ENCODE data around the gene C8B.

The C8B gene

DNA sequence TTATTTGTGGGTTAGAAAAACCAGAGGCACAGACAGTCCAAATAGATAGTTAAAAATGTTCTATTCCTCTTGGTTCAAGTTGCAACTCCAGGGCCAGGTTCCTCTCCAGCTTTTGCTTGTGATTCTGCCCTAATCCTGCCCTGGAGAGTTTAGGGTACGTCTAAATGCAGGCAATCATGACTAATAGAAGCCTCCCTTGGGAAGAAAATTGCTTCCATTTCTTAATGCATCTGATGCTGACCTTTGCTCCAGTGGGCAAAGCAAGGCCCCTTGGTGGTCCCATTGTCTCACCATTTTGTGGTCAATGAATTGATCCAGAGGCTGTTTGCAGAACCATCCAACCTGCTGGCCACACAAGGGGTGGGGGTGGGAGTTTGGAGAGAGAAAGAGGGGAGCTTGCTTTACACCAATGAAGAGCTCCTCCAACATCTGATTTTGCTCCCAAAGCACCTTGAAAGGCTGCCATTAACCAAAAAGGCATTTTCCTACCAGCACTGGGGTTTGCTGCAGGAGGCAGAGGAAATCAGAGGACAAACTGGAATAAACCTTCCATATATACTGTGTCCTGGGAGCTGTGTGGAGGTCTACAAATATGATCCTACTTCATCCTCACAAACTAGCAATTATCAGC lies 31.3 kb downstream of the C8B start:
- Histone ChIP-seq H3K4me1 (peaks cover 5% of the 10 kb centered on the region; the same call in 1 of the 2 replicates), H3K27ac (no peak overlapping the region), H3K9ac (no peak overlapping the region), H4K20me1 (no peaks in the 10 kb centered on the region), H3K27me3 (no peaks in the 10 kb centered on the region), H3K4me3 (no peak overlapping the region), H3K36me3 (no peaks in the 10 kb centered on the region), H3K9me3 (no peaks in the 10 kb centered on the region), H3K4me2 (no peak overlapping the region)
- TF ChIP-seq Cebpa-rat (IDR thresholded peaks at IDR 0.05) = no peak

DNA sequence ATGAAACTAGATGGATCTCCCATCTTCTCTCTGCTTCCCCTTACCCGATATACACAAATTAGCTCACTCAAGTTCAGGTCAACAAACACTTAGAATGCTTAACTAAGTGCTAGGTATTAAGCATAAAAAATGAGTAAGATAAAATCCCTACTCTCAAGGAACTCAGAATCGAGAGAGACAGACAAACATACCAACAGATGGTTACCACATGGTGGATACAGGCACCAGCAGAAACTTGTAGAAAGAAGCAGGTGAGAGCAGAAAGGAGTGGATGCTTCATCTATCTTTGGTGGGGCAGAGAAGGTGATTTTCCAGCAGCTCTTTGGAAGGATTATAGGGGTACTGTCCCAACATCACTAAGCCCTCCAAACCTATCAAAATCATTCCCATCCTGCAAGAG lies 32.2 kb downstream of the C8B start:
- Histone ChIP-seq H3K27me3 (no peaks in the 10 kb centered on the region), H3K9ac (no peak overlapping the region), H3K4me1 (peaks cover 5% of the 10 kb centered on the region; the same call in 1 of the 2 replicates), H3K27ac (no peak overlapping the region), H3K4me3 (no peak overlapping the region), H3K36me3 (no peaks in the 10 kb centered on the region), H3K4me2 (no peak overlapping the region), H4K20me1 (no peaks in the 10 kb centered on the region), H3K9me3 (no peaks in the 10 kb centered on the region)
- no peak for TF ChIP-seq Cebpa-rat (IDR thresholded peaks at IDR 0.05)

DNA sequence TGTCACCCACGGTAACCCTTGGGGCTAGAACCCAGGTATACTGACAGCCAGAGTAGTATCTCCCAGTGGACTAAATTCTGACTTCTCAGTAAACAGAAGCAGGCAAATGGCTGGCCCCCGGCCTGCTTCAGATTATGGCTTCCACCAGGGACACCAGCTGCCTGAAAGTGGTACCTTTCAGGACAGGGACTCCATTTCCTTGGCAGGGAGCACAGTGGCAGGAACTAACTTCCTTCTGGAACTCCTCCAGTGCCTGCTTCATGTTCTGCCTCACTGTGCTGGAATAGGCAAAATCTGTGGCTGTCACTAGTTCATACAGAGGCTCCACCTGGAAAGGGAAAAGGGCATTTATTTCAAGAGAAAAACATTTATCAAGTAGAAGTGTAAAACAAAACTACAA lies 32.7 kb downstream of the C8B start:
- Histone ChIP-seq H3K4me2 (no peak overlapping the region), H3K27me3 (no peaks in the 10 kb centered on the region), H3K9me3 (no peaks in the 10 kb centered on the region), H4K20me1 (no peaks in the 10 kb centered on the region), H3K36me3 (no peaks in the 10 kb centered on the region), H3K4me3 (no peak overlapping the region), H3K27ac (no peak overlapping the region), H3K9ac (no peak overlapping the region), H3K4me1 (peaks cover 5% of the 10 kb centered on the region; the same call in 1 of the 2 replicates)
- no peak for TF ChIP-seq Cebpa-rat (IDR thresholded peaks at IDR 0.05)

DNA sequence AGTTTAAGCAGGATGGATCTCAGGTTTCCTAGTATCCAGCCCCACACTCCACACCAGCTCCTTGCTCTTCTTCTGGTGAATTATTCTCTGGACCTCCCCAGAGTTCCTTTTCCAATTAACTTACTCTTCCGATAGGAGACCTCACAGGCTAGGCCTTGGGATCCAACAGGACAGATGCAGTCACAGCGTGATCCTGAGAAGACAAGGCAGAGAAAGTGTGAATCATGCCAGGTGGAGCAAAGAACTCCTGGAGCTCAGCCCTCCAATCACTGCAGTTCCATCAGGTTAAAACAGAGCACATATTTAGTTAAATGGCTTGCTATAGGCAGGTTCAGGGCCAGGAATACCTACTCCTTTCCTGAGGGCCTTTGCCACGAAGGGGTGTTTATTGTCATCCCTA lies 34.1 kb downstream of the C8B start:
- Histone ChIP-seq H3K9ac (no peak overlapping the region), H3K9me3 (no peaks in the 10 kb centered on the region), H3K27ac (no peak overlapping the region), H3K4me2 (no peak overlapping the region), H4K20me1 (no peaks in the 10 kb centered on the region), H3K27me3 (no peaks in the 10 kb centered on the region), H3K36me3 (no peaks in the 10 kb centered on the region), H3K4me3 (no peak overlapping the region), H3K4me1 (peaks cover 5% of the 10 kb centered on the region; the same call in 1 of the 2 replicates)
- TF ChIP-seq Cebpa-rat (IDR thresholded peaks at IDR 0.05) = no peak

DNA sequence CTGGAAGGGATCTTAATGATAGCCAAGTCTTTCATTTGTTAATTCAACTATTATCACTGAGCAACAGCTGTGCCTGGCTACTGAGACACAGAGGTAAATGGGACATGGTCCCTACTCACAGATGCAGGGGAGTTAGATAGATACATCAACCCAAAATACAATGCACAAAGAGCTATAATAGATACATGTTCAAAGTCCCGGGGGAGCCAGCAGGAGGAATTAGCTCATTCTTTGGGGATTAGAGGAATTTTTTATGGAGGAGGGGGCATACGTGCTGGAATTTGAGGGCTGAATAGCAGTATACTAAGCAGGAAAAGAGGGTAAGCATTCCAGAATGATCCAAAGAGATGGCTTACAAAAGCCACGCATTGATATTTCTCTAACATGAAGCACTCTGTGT lies 34.6 kb downstream of the C8B start:
- H3K27me3 ChIP-seq = no peaks in the 10 kb centered on the region
- H3K9me3 ChIP-seq = no peaks in the 10 kb centered on the region
- no peaks in the 10 kb centered on the region for H4K20me1 ChIP-seq
- H3K4me1 ChIP-seq = peaks cover 5% of the 10 kb centered on the region; the same call in 1 of the 2 replicates
- no peak overlapping the region for H3K27ac ChIP-seq
- H3K4me2 ChIP-seq = no peak overlapping the region
- no peaks in the 10 kb centered on the region for H3K36me3 ChIP-seq
- no peak overlapping the region for H3K9ac ChIP-seq
- TF ChIP-seq Cebpa-rat (IDR thresholded peaks at IDR 0.05) = no peak
- no peak overlapping the region for H3K4me3 ChIP-seq

DNA sequence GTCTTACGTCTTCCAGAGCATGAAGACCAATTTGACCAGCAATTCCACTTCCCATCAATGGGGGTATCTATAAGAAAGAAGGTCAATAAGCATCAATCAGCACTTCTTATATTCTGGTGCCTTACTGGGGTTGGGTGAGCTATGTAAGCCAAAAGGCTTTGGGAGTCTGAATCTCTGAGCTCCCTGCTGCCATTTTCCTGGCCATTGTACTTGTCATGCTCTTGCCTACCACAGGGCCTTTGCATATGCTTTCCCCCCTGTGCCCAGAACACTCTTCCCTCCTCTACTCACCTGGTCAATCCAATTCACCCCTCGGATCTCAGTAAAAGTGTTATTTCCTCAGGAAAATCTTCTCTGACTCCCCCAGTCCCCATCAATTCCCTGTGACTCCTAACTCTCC lies 36.3 kb downstream of the C8B start:
- TF ChIP-seq Cebpa-rat (IDR thresholded peaks at IDR 0.05) = no peak
- Histone ChIP-seq H3K9me3 (no peaks in the 10 kb centered on the region), H3K27ac (no peak overlapping the region), H3K4me3 (no peak overlapping the region), H3K27me3 (no peaks in the 10 kb centered on the region), H4K20me1 (no peaks in the 10 kb centered on the region), H3K4me1 (peaks cover 2% of the 10 kb centered on the region; the same call in 1 of the 2 replicates), H3K36me3 (no peaks in the 10 kb centered on the region), H3K9ac (no peak overlapping the region), H3K4me2 (no peak overlapping the region)

DNA sequence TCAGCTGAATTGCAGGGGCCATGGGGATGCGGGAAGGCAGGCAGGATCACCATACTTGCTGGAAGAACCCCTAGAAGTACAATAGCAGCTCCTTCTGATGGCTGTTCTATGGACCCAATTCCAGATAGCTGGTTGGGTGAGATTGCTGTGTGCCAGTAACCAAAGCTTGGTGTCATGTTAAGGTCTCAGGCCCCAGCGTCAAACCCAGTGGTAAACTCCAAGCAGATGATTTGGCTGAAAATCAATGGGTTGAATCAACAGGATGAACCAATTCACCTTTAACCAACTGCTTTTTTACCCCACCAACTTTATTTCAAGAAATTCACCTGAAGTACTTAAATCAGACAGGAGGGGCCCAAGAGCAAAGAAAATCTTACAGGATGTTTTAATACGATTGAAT lies 37.8 kb downstream of the C8B start:
- H3K4me1 ChIP-seq = no peaks in the 10 kb centered on the region
- H3K27ac ChIP-seq = no peak overlapping the region
- no peaks in the 10 kb centered on the region for H4K20me1 ChIP-seq
- H3K4me3 ChIP-seq = no peak overlapping the region
- no peaks in the 10 kb centered on the region for H3K27me3 ChIP-seq
- H3K4me2 ChIP-seq = no peak overlapping the region
- H3K9me3 ChIP-seq = no peaks in the 10 kb centered on the region
- H3K36me3 ChIP-seq = no peaks in the 10 kb centered on the region
- TF ChIP-seq Cebpa-rat (IDR thresholded peaks at IDR 0.05) = no peak
- H3K9ac ChIP-seq = no peak overlapping the region

DNA sequence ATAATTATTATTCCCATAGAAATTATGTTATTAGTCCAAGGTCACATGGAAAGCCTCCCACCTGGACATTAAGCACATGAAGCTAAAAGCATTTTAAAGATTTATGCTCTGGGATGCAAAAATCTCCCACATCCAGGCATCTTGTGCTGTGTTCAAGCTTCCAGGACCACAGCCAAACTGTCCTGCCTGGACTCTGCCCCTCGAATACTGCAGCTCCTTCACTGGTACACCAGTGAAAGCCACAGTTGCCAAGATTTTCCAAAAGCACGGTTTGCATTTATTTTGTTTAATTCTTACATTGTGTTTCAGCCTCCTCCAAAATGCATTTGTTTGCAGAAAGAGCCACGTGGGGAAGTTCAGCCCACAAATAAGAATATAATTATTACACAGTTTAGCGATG lies 38.6 kb downstream of the C8B start:
- Histone ChIP-seq H4K20me1 (no peaks in the 10 kb centered on the region), H3K4me1 (no peaks in the 10 kb centered on the region), H3K9me3 (no peaks in the 10 kb centered on the region), H3K9ac (no peak overlapping the region), H3K27ac (no peak overlapping the region), H3K4me2 (no peak overlapping the region), H3K36me3 (no peaks in the 10 kb centered on the region), H3K4me3 (no peak overlapping the region), H3K27me3 (no peaks in the 10 kb centered on the region)
- TF ChIP-seq Cebpa-rat (IDR thresholded peaks at IDR 0.05) = no peak

DNA sequence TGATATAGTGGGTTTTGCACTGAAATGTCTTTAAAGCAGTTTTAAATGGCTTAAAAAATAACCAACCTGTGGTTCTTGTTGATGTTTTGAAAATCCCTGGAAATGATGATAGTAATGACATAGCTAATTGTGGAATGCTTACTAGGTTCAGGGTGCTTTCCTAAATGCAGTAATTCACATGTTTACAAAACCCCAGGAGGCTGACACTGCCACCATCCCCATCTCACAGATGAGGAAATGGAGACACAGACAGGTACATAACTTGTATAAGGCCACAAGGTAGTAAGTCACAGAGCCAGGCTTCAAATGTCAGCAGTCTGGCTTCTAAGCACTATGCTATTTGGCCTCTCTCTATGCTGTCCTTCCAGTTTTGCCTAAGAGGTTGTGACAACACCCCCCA lies 40.6 kb downstream of the C8B start:
- Histone ChIP-seq H4K20me1 (no peaks in the 10 kb centered on the region), H3K4me1 (peaks cover 8% of the 10 kb centered on the region)
- no peak for TF ChIP-seq Cebpa-rat (IDR thresholded peaks at IDR 0.05)

DNA sequence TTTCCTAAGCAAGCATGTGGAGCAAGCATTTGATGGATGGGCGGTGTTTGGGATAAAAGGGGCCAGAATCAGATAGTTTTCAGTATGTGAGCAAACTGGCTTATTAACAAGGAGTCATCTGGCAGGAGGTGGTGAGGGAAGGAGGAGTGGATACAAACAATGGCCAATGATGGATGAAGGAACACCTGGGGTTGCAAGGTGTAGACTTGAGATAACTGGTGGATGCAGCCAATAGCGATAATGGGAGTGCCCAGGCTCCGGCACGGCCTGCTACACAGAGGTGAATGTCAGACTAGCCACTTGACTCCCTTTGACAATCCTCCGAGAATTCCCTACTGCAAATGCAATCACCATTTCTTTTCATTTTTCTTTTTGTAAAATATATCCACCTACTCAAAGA lies 41.7 kb downstream of the C8B start:
- no peak overlapping the region for H3K27ac ChIP-seq
- H3K4me3 ChIP-seq = no peak overlapping the region
- no peak overlapping the region for H3K9ac ChIP-seq
- H4K20me1 ChIP-seq = no peaks in the 10 kb centered on the region
- peaks cover 10% of the 10 kb centered on the region for H3K4me1 ChIP-seq
- no peaks in the 10 kb centered on the region for H3K9me3 ChIP-seq
- no peak for TF ChIP-seq Cebpa-rat (IDR thresholded peaks at IDR 0.05)
- no peak overlapping the region for H3K4me2 ChIP-seq
- H3K27me3 ChIP-seq = no peaks in the 10 kb centered on the region
- H3K36me3 ChIP-seq = no peaks in the 10 kb centered on the region

More for the DNA sequence above, 40.6 kb downstream of the C8B start:
- Histone ChIP-seq H3K36me3 (no peaks in the 10 kb centered on the region), H3K9ac (no peak overlapping the region), H3K27ac (no peak overlapping the region), H3K9me3 (no peaks in the 10 kb centered on the region), H3K27me3 (no peaks in the 10 kb centered on the region), H3K4me2 (no peak overlapping the region), H3K4me3 (no peak overlapping the region)

DNA sequence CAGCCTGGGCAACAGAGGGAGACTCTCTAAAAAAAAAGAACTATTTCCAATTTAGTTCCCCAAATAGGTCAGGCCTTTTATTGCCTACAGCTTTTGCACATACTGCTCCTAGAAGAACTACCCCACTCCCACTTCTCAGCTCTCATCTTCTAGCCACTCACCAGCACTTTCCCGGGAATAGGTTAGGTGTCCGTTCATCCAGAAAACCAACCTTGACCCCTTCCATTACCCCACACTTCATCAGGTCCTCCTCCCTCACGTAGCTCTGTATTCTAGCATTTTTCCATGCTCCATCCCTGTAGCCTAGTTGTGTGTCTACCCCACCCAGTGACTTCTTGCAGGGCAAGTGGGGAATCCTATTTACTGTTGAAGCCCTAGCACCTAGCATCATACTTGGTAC lies 42.6 kb downstream of the C8B start:
- no peaks in the 10 kb centered on the region for H3K9me3 ChIP-seq
- no peak for TF ChIP-seq Cebpa-rat (IDR thresholded peaks at IDR 0.05)
- no peaks in the 10 kb centered on the region for H3K27me3 ChIP-seq
- H3K36me3 ChIP-seq = no peaks in the 10 kb centered on the region
- no peaks in the 10 kb centered on the region for H4K20me1 ChIP-seq
- no peak overlapping the region for H3K4me3 ChIP-seq
- no peak overlapping the region for H3K9ac ChIP-seq
- no peak overlapping the region for H3K27ac ChIP-seq
- H3K4me1 ChIP-seq = peaks cover 10% of the 10 kb centered on the region
- H3K4me2 ChIP-seq = no peak overlapping the region

Measured in BLaER1 (cell line).